Chondrocyte (in vitro differentiated cells): ENCODE results near the gene NLRP3. TPM values are rescaled to one million over a fixed set of nuclear protein-coding genes. Genes with fewer than 3 reads are reported as not detected.

Experiments
- DNase-seq: peaks from one replicate; pipeline ENCODE4 v3.0.0; 2021; ENCODE audit warnings: mixed read lengths, low spot score
- H3K27ac Mint-ChIP-seq: one replicate; pipeline ENCODE4 v1.8.0; 2021; ENCODE audit warnings: mild to moderate bottlenecking, moderate library complexity, mixed read lengths; ENCODE audit not compliant: unreplicated experiment
- H3K27me3 Mint-ChIP-seq: 2 replicates; pipeline ENCODE4 v1.8.0; 2021; ENCODE audit warnings: low read depth, mixed read lengths
- H3K36me3 Mint-ChIP-seq: 2 replicates; pipeline ENCODE4 v1.8.0; 2021; ENCODE audit warnings: low read depth, mixed read lengths
- H3K4me1 Mint-ChIP-seq: 2 replicates; pipeline ENCODE4 v1.8.0; 2021; ENCODE audit warnings: low read depth, mild to moderate bottlenecking, mixed read lengths
- H3K4me3 Mint-ChIP-seq: one replicate; pipeline ENCODE4 v1.8.0; 2021; ENCODE audit warnings: mild to moderate bottlenecking, moderate library complexity, mixed read lengths; ENCODE audit not compliant: unreplicated experiment
- H3K9me3 Mint-ChIP-seq: 2 replicates; pipeline ENCODE4 v1.8.0; 2021; ENCODE audit warnings: low read depth, mixed read lengths
- CTCF ChIP-seq: fragments of 200-600 bp; sonication (generic); IDR thresholded peaks from 2 replicates; pipeline ENCODE4 v1.5.0; 2021; ENCODE audit warnings: antibody characterized with exemption, mild to moderate bottlenecking, moderate library complexity
- total RNA-seq: library from RNA; stranded (reverse); gene quantifications from 3 replicates; pipeline ENCODE4 v1.2.1, GENCODE V29; 2021

Gene NLRP3
- total RNA-seq, 1 donor from 2014 or later, result 0.15 TPM

GRCh38 chr1:247421074-247421473 is 5.1 kb downstream of the NLRP3 start:
- peaks cover 7% of the 10 kb centered on the region for H3K9me3 Mint-ChIP-seq
- peaks cover 14% of the 10 kb centered on the region for H3K27me3 Mint-ChIP-seq
- no peak for TF ChIP-seq CTCF
- H3K4me3 Mint-ChIP-seq, result no peak overlapping the region
- DNase-seq, result no peak
- no peaks in the 10 kb centered on the region for H3K4me1 Mint-ChIP-seq
- H3K36me3 Mint-ChIP-seq, result peaks cover 2% of the 10 kb centered on the region
- no peak overlapping the region for H3K27ac Mint-ChIP-seq

- Mint-ChIP-seq H3K36me3 (peaks cover 2% of the 10 kb centered on the region), H3K27ac (no peak overlapping the region), H3K4me3 (no peak overlapping the region), H3K4me1 (no peaks in the 10 kb centered on the region), H3K9me3 (peaks cover 6% of the 10 kb centered on the region), H3K27me3 (peaks cover 7% of the 10 kb centered on the region)
- DNase-seq, result no peak
- TF ChIP-seq CTCF, result no peak
These were observed 13.5 kb downstream of the NLRP3 start for GRCh38 chr1:247429496-247429895.

GRCh38 chr1:247430434-247430833 is 14.5 kb downstream of the NLRP3 start:
- H3K4me1 Mint-ChIP-seq, result no peaks in the 10 kb centered on the region
- DNase-seq, result no peak
- no peak for TF ChIP-seq CTCF
- no peak overlapping the region for H3K4me3 Mint-ChIP-seq
- peaks cover 7% of the 10 kb centered on the region for H3K27me3 Mint-ChIP-seq
- H3K9me3 Mint-ChIP-seq, result peaks cover 6% of the 10 kb centered on the region
- peaks cover 2% of the 10 kb centered on the region for H3K36me3 Mint-ChIP-seq
- no peak overlapping the region for H3K27ac Mint-ChIP-seq

GRCh38 chr1:247431643-247432042 is 15.7 kb downstream of the NLRP3 start:
- Mint-ChIP-seq H3K4me3 (no peak overlapping the region), H3K4me1 (no peaks in the 10 kb centered on the region), H3K9me3 (peaks cover 1% of the 10 kb centered on the region), H3K27me3 (peaks cover 11% of the 10 kb centered on the region), H3K36me3 (no peaks in the 10 kb centered on the region), H3K27ac (no peak overlapping the region)
- no peak for TF ChIP-seq CTCF
- DNase-seq, result no peak

- Mint-ChIP-seq H3K27ac (no peak overlapping the region), H3K36me3 (no peaks in the 10 kb centered on the region), H3K27me3 (peaks cover 14% of the 10 kb centered on the region), H3K4me1 (no peaks in the 10 kb centered on the region), H3K4me3 (no peak overlapping the region), H3K9me3 (no peaks in the 10 kb centered on the region)
- no peak for TF ChIP-seq CTCF
- DNase-seq, result no peak
These were observed 18.0 kb downstream of the NLRP3 start for GRCh38 chr1:247434005-247434404.
